ENCODE results near the gene TSC22D1. TPM values are rescaled to one million over a fixed set of nuclear protein-coding genes. Genes with fewer than 3 reads are reported as not detected.

Gene TSC22D1
- polyA plus RNA-seq, 1 donor, result 219 TPM

DNA sequence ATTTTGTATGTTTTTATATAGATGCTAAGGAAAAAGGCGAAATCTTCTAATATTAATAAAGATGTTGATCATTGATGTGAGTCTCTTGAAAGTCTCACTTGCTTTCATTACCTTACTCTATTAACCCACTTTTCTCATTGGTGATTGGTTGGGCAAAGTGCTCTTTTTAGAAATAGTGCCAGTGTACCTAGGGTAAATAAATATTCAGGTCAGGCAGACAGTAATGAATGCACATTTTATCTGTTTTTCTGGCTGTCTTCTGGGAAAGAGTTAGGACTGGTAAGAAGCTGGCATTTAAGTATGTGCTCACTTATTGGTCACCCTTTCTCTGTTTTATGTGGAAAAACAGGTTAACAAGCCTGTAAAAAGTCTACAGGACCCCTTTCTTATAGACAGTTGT lies 191.4 kb downstream of the TSC22D1 start:
- DNase-seq, result no peak

DNA sequence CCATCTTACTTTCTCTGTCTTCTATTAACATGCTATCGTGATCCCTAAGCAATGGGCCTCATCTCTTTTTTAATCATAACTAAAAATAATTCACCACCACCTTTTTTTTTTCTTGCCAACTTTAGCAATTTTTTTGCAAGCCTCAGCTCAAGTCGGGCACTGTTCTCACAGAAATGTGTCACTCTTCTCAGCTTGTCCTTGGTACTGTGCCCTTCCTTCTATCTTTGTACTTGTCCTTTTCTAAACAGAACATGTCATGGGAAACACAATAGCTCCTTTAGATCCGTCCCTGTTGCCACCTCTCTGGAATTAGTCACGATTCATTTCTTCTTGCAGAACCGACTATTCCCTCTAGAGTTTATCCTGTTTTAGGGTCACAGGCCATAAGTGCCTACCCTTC lies 192.2 kb downstream of the TSC22D1 start:
- no peak for DNase-seq

DNA sequence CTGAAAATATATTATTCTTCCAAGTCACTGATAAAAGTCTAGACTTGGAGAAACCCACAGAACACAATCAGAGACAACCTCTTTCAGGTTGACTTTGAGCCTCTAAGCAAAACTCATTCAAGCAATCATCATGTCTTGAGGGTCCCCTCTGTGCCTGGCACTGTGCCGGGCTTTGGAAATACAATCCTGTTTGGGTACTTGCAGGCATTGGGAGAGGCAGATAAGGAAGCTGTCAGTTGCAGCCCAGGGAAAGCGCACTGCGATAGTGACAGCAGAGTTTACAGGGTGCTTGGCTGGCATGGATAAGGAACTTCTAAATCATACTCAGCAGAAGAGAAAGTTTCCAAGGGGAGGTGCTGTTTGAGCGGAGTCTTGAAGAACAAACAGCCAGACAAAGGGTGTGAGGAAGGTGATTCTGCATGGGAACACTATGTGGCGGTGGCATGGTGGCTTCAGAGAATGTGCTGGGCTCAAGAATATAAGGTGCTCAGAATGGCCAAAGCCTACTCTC lies 193.4 kb downstream of the TSC22D1 start:
- no peak for DNase-seq

Other genes starting within 250 kb of the TSC22D1 start
- 13.0 TPM for gene SERP2, start 202.5 kb downstream of the TSC22D1 start, polyA plus RNA-seq (ENCODE audit: insufficient read length)